ENCODE data around the gene FBF1. TPM values are rescaled to one million over a fixed set of nuclear protein-coding genes. Genes with fewer than 3 reads are reported as not detected.

The FBF1 gene
- total and polyA plus RNA-seq, 9 donors = 3.0 to 14.9 (median 9.4) TPM

DNA sequence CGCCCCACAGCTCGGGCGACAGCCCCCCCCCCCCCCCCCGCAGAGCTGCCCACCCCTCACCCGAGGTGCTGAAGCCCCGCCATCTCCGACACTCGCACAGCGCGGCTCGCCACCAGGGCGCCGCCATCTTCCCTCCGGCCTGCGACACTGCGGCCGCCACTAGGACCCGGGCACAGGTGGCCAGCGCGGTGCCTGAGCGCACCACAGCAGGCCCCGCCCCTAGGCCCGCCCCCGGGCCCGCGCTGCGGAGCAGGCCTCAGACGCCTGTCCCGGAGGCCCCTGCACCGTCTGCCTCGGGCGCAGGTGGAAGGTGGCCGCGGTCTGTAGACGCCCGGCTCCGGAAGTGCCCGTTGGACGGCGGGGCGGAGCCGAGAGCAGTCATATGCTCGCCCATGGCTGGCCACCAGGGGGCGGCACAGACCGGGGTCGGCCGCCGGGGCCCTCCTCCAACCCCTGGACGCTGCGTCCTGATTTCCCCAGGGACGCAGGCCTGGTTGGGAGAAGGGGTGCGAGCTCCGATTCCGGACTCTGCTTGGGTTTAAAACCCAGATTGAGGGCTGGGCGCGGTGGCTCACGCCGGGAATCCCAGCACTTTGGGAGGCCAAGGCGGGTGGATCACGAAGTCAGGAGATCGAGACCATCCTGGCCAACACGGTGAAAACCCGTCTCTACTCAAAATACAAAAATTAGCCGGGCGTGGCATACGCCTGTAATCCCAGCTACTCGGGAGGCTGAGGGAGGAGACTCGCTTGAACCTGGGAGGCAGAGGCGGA is 35.9 kb downstream of the FBF1 start, which contains the start of gene MRPL38:
Gene MRPL38 (minus strand): TSS at position 136 of the 773 bp plus-strand sequence. CDS start 9 bp downstream, at position 127.
- Histone ChIP-seq H3K4me3 (peak within 1 kb of the TSS; percentile 71), H3K9me3 (no peaks in the 10 kb centered on the region), H3K27ac (peak within 1 kb of the TSS; percentile 81 to 86), H3K27me3 (no peaks in the 10 kb centered on the region), H3K36me3 (no peaks in the 10 kb centered on the region), H3K4me1 (ENCODE audit: insufficient read depth) (peaks cover 2% of the 10 kb centered on the region)
- TF ChIP-seq, protein P1, sequence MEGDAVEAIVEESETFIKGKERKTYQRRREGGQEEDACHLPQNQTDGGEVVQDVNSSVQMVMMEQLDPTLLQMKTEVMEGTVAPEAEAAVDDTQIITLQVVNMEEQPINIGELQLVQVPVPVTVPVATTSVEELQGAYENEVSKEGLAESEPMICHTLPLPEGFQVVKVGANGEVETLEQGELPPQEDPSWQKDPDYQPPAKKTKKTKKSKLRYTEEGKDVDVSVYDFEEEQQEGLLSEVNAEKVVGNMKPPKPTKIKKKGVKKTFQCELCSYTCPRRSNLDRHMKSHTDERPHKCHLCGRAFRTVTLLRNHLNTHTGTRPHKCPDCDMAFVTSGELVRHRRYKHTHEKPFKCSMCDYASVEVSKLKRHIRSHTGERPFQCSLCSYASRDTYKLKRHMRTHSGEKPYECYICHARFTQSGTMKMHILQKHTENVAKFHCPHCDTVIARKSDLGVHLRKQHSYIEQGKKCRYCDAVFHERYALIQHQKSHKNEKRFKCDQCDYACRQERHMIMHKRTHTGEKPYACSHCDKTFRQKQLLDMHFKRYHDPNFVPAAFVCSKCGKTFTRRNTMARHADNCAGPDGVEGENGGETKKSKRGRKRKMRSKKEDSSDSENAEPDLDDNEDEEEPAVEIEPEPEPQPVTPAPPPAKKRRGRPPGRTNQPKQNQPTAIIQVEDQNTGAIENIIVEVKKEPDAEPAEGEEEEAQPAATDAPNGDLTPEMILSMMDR (IDR thresholded peaks at IDR 0.05) = peak; percentile 98 to 100 (median 100)
- TF ChIP-seq EP300 (IDR thresholded peaks at IDR 0.05) (no peak), POLR2A (IDR thresholded peaks at IDR 0.05) (peak; percentile 66)
- peak; percentile 93 to 95 (median 94) for DNase-seq
- 0 to 1% (median 0%) methylated on average over 28 to 69 of the region's 69 CpGs for WGBS, 3 donors
- intact Hi-C loops (cut with DNase I) = loop anchor here in 2 of 4 donors (2.0 to 5.0 kb wide), 3 partner anchors 74 to 102 kb away; partner anchors contain the start of genes ACOX1 (in 1 of the 2) and TEN1 (in 1 of the 2)

DNA sequence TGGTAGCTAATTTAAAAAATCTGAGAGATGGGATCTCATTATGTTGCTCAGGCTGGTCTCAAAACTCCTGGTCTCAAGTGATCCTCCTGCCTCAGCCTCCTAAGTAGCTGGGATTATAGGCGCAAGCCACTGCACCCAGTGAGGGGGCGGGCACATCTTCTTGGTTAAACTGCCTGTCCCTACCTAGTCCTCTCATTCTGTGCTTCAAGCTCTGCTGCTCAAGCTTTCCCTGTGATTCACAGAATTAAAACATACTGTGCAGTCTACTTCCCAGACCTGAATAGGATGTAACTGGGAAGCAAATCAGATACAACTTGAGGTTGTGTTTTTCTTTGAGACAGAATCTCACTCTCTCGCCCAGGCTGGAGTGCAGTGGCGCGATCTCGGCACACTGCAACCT is 38.4 kb downstream of the FBF1 start:
- no peak for DNase-seq
- Histone ChIP-seq H3K9me3 (no peaks in the 10 kb centered on the region), H3K27me3 (no peaks in the 10 kb centered on the region), H3K27ac (no peak overlapping the region), H3K4me1 (ENCODE audit: insufficient read depth) (peaks cover 2% of the 10 kb centered on the region), H3K4me3 (no peak overlapping the region), H3K36me3 (no peaks in the 10 kb centered on the region)
- 90 to 95% (median 92%) methylated on average over 6 of the region's 6 CpGs for WGBS, 3 donors
- TF ChIP-seq, protein P1 (IDR thresholded peaks at IDR 0.05) = no peak
- TF ChIP-seq POLR2A (IDR thresholded peaks at IDR 0.05) = no peak
- no peak for TF ChIP-seq EP300 (IDR thresholded peaks at IDR 0.05)
- intact Hi-C loops (cut with DNase I) = loop anchor here in 1 of 4 donors (5.0 kb wide), 1 partner anchor 105 kb away; no protein-coding TSS in a partner anchor

DNA sequence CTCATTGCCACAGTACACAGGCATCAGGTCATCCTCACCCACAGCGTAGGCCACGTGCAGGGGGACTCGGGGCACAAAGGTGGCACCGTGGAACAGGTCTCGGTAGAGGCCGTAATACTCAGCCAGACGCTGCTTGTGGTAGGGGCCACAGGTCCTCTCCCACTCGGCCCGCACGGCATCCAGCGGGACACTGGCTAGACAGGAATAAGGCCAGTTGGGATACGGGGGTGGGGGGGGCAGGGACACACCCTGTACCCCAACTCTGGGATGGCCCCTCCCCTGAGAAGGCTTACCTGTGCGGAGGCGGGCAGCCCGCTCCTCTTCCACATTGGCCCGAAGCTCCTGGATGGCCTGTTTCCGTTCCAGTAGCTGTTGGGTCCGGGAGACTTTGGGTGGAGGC is 39.1 kb downstream of the FBF1 start:
- intact Hi-C loops (cut with DNase I) = loop anchor here in 1 of 4 donors (5.0 kb wide), 1 partner anchor 106 kb away; no protein-coding TSS in a partner anchor
- WGBS, 3 donors = 82 to 84% (median 83%) methylated on average over 18 of the region's 18 CpGs
- Histone ChIP-seq H3K4me3 (no peak overlapping the region), H3K27ac (no peak overlapping the region), H3K9me3 (no peaks in the 10 kb centered on the region), H3K27me3 (no peaks in the 10 kb centered on the region), H3K36me3 (no peaks in the 10 kb centered on the region), H3K4me1 (ENCODE audit: insufficient read depth) (peaks cover 2% of the 10 kb centered on the region)
- DNase-seq = peak in 1 of 5 donors; percentile 30
- TF ChIP-seq EP300 (IDR thresholded peaks at IDR 0.05) = no peak
- TF ChIP-seq, protein P1 (IDR thresholded peaks at IDR 0.05) = no peak
- no peak for TF ChIP-seq POLR2A (IDR thresholded peaks at IDR 0.05)

DNA sequence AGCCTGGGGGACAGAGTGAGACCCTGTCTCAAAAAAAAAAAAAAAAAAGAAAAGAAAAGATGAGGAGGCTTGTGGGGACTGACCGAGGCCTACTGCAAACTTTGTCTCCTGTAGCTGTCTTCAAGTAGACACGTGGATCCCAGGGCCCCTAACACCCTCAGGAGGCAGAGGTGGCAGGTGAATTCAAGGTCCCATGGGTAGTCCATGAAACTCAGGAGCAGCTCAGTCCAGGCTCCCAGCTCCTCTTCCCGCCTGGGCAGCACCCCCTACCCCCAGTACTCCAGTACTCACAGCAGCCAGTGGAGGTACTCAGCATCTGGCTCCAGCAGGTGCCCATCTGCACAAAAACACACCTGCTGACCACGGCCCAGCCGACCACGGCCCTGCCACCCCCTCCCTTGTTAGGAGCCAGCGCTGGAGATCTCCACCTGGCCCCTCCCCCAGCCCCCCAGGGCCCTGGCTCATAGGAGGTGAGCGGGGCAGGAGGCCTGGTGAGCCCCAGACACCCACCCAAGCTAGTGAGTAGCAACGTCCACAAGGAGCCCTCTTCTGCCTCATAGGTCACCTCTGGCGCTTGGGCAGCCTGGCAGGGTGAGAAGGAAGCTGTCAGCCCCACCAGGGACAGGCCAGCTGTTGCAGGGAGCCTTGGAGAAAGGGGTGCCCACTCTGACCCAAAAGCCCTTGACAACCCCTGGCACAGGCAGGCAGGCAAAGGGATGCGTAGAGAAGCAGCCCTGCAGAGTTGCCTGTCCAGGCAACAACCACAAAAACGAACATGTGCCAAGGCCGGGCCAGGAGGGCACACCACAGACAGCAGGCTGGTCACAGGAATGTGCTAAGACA is 39.9 kb downstream of the FBF1 start:
- TF ChIP-seq POLR2A (IDR thresholded peaks at IDR 0.05) (no peak), EP300 (IDR thresholded peaks at IDR 0.05) (no peak)
- TF ChIP-seq, protein P1 (IDR thresholded peaks at IDR 0.05) = no peak
- WGBS, 3 donors = 75 to 80% (median 77%) methylated on average over 12 to 13 of the region's 13 CpGs
- intact Hi-C loops (cut with DNase I) = loop anchor here in 1 of 4 donors (5.0 kb wide), 1 partner anchor 106 kb away; no protein-coding TSS in a partner anchor
- H3K27ac ChIP-seq = no peak overlapping the region
- H3K36me3 ChIP-seq = no peaks in the 10 kb centered on the region
- H3K9me3 ChIP-seq = no peaks in the 10 kb centered on the region
- H3K4me3 ChIP-seq = no peak overlapping the region
- H3K27me3 ChIP-seq = no peaks in the 10 kb centered on the region
- peak in 2 of 5 donors; percentile 30 to 33 for DNase-seq
- peaks cover 2% of the 10 kb centered on the region for H3K4me1 ChIP-seq (ENCODE audit: insufficient read depth)
